HG02642 (cell line): ENCODE results near the gene INF2.
A peak's percentile ranks its signal among the peaks of the same experiment; 100 is the strongest.
"Not testable (repeated sequence)": the region's sequence is repeated elsewhere in the genome, so short reads cannot be mapped to it uniquely, and the experiment has no call there.

Experiments
- ATAC-seq: cut with Tn5 transposase; IDR thresholded peaks from one replicate; pipeline ENCODE4 v1.9.1; 2021; ENCODE audit warnings: mild to moderate bottlenecking; ENCODE audit not compliant: unreplicated experiment, poor library complexity

The INF2 gene

DNA sequence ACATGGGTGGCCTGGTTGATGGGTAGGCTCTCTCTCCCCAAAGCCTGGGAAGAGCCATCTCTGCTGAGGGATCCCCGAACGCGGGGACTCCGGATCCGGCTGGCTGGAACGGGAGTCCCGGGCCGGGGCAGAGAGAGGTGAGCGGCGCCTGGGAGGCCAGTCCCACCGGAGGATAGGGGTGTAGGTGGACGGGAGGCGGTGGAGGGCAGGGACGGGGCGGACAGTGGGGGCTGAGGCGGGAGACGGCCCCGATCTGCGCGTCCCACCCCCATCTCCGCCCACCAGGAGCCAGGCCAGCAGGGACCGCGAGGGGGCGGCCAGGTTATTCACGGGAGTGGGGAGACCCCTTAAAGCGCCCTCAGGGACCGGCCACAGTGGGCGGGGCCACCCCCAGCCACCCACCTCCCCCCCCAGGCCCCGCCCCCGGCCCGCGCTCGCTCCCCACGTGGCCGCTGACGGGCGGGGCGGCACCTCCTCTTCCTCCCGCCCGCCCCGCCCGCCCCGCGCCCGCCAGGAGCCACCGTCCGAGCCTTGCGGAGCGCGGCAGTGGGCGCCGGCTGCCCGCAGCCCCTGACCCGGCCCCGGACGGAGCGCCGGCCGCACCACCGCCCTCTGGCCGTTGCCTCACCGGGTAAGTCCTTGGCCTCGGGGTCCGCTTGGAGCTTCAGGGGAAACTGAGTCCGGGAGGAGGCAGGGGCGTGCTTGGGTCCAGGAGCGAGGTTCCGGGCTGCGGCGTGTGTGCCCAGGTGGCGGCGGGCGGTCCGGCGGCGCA is at the start of gene INF2:
Gene INF2, plus strand, starts transcription at position 510 of the 772 bp plus-strand sequence. CDS start 11,748 bp downstream, outside the sequence.
- ATAC-seq: no peak

GRCh38 chr14:104639885-104640548 is 49.4 kb upstream of the INF2 start:
- no peak for ATAC-seq

- ATAC-seq: no peak
Measured at GRCh38 chr14:104640681-104641080, 48.7 kb upstream of the INF2 start.

DNA sequence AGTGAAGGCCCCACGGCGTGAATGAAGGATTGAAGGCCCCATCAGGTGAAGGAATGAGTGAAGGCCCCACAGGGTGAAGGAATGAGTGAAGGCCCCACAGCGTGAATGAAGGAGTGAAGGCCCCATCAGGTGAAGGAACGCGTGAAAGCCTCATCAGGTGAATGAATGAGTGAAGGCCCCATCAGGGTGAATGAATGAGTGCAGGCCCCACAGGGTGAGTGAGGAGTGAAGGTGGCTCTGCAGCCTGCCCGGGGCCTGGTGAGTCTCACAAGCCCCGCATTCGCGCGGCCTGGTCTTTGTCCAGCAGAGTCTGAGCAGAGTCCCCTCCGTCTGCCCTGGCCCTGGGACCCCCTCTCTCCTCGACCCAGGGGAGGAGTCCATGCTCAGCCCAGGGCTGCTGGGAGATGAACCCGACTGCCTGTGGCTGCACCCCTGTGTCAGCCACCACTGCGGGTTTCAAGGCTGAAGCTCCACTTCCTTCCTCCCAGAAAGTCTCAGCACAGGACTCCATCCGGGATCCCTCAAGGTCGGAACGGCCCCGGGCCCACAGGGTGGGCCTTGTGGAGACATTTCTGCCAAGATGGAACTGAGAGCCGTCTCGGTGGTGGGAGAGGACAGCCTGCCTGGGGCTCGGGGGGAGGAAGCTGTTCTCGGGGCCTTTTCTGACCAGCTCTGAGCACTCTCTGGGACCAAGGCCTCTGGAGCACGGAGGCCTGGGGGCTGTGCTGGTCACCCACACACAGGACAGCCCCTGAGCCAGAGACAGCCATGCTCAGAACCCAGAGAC is 47.5 kb upstream of the INF2 start:
- ATAC-seq: no peak

DNA sequence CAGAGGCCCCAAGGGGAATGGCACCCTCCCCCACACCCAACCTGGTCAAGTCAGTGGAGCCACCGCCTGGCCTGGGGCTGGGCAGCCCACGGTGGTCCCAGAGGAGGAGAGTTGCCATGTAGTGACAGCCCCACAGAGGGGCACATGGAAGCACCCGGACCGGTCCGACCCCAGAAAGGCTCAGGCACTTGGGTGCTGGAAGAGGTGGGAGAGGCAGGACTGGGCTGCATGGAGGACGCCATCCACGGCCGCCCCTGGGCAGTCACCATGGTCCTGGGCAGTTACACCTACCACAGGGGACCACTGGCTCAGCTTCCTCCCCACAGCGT is 46.9 kb upstream of the INF2 start:
- ATAC-seq: no peak

DNA sequence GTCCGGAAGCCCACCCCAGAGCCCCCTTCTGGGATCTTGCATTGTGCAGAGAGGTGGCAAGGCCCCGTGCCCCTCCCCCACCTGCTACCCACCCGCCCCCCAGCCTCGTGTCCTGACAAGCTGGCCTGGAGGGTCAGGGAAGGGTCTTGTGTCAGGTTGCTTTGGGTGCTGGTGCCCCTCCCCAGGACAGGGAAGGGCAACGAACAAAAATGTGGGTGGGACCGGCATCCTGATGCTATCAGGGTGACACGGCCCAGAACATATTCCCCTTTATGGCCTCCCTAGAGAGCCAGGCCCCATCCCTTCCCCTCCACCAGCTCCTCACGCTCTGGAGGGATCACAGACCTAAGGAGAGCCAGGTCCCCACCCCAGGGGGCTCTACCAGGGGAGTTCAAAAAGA is 46.1 kb upstream of the INF2 start:
- ATAC-seq: no peak

- no peak for ATAC-seq
Measured at GRCh38 chr14:104644091-104644635, 45.3 kb upstream of the INF2 start.

DNA sequence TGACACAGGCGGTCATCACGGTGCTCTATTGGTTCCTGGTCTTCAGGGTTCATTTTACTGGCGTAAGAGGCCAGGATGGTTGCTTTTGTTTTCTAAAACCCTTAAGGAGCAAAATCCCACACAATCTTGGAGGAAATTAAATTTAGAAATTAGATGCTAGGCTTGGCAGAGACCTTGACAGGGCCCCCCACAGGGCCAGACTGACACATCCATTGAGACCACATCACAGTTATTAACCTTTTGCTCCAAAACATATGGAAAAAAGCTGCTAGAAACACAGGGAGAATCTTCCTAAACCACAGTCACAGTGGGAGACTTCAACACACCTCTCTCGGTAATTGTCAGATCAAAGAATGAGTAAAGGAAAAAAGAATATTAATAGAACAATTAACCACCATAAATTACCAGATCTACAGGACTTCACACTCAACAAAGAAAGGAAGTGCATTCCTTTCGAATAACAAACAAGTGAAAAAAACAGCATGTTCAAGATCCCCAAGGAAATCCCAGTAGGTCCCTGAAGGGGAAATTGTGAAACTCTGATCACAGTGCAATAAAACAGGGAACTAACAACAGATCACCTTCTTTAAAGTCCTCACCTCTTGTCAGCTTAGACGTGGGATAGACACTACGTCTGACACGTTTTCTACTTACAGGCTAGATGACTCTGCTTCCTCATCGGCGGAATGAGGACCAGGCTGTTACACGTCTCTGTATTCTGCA is 44.6 kb upstream of the INF2 start:
- no peak for ATAC-seq

DNA sequence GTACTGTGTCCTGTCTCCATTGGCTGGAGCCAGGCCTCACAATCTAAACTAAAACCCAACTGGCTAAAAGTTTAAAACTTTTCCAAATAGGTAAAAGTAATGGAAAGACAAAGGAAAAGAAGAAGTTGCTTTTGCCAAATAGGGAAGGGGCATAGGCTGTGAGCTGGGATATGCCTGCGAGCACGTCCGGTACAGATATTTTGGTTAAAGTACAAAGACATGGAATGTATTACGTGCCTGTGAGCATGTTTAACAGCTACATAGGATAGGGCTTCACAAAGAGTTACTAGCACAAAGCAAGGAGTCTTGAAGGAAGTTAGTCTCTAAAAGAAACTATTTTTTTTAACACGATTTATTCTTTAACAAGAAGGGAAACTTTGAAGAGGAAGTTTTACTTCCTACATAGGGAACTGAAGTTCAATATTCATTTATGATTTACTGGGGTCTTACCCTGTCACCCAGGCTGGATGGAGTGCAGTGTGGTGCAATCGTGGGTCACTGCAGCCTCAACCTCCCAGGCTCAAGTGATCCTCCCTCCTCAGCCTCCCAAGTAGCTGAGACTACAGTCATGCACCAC is 41.9 kb upstream of the INF2 start:
- no peak for ATAC-seq

DNA sequence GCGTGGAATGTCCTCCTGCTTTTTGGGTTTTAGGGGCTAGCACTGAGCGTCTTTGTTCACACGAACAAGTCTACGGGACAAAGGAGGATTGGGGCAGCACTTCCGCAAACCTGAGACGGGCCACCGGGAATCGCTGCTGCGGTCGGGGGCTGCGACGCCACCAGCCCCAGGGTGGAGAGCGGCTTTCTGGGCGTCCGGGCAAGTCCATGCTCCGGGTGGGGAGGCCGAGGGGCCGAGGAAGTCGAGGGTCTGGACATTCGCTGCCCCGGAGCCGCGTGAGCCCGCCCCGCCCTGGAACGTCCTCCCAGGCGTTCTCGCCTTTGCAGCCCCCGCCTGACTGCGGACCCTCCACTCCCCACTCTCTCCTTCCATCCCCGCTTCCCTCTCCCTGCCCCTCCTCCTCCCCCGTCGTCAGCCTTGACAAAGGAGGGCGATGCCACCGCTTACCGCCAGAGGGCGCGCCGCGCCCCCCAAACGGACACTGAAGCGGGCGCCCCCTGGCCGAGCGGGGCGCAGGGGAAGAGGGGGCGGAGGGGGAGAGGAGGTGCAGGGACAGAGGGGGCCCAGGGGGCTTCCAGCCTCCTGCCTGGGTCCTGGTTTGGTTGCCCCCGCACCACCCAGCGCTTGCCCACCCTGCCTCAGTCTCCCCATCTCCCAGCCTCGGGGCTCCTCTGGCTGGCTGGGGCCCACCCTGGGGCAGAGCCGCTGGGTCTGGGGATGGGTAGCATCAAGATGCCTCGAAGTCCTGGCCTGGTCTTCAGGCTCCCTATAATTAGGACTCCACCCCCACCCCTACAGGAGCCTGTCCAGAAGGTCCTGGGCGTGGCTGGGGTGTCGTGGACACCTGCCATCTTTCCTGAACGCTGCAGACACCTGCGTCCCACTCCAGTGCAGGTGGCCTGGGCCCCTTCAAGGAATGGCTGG is 39.1 kb upstream of the INF2 start:
- ATAC-seq: peak; percentile 73

GRCh38 chr14:104650981-104651875 is 38.2 kb upstream of the INF2 start:
- peak; percentile 16 for ATAC-seq

- no peak for ATAC-seq
Measured at GRCh38 chr14:104651876-104652260, 37.5 kb upstream of the INF2 start.

GRCh38 chr14:104652386-104652785 is 37.0 kb upstream of the INF2 start:
- no peak for ATAC-seq

- not testable (repeated sequence) for ATAC-seq
Measured at GRCh38 chr14:104653130-104653920, 36.1 kb upstream of the INF2 start.

- ATAC-seq: no peak
Measured at GRCh38 chr14:104654119-104654518, 35.3 kb upstream of the INF2 start.

- no peak for ATAC-seq
Measured at GRCh38 chr14:104655128-104655848, 34.1 kb upstream of the INF2 start.
